LNCAP (cell line): ENCODE measurements around the gene GIGYF2.

ENCODE experiments used
- TF ChIP-seq, protein P1 (sequence below): fragments of 450-650 bp; IDR thresholded peaks from 2 replicates; pipeline ENCODE4 v1.5.1; 2017; ENCODE audit warnings: mild to moderate bottlenecking

GIGYF2 gene

DNA sequence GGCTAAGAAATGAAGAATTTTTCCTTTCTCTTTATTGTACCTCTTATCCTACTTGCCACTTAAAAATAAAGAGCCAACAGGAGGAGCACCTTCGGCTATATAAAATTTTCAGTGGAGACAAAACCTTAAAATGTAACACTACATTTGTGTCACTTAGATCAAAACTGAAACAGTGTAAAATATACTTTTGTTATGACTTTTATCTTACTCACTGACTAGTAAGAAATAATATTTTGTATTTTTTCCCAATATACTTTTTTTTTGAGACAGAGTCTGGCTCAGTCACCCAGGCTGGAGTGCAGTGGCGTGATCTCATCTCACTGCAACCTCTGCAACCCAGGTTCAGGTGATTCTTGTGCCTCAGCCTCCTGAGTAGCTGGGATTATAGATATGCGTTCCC lies 50.9 kb downstream of the GIGYF2 start:
- TF ChIP-seq, protein P1, sequence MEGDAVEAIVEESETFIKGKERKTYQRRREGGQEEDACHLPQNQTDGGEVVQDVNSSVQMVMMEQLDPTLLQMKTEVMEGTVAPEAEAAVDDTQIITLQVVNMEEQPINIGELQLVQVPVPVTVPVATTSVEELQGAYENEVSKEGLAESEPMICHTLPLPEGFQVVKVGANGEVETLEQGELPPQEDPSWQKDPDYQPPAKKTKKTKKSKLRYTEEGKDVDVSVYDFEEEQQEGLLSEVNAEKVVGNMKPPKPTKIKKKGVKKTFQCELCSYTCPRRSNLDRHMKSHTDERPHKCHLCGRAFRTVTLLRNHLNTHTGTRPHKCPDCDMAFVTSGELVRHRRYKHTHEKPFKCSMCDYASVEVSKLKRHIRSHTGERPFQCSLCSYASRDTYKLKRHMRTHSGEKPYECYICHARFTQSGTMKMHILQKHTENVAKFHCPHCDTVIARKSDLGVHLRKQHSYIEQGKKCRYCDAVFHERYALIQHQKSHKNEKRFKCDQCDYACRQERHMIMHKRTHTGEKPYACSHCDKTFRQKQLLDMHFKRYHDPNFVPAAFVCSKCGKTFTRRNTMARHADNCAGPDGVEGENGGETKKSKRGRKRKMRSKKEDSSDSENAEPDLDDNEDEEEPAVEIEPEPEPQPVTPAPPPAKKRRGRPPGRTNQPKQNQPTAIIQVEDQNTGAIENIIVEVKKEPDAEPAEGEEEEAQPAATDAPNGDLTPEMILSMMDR = no peak

DNA sequence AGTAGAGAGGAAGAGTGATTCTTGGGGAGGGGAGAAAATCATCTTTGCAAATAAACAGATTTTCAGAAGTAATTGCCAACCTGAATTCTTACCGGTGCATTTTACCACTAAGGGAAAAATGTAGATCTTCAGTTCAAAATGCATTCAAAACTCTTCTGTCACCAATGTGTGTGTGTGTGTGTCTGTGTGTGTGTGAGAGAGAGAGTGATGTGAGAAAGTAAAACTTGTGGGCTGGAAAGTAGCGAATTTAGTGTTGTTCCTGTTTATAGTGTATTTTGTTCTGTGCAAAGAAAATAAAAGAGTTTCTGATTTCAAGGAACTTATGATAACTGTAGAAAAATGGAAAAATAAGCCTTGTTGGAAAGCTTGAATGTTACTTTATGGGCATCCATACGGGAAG lies 52.2 kb downstream of the GIGYF2 start:
- TF ChIP-seq, protein P1 = no peak

DNA sequence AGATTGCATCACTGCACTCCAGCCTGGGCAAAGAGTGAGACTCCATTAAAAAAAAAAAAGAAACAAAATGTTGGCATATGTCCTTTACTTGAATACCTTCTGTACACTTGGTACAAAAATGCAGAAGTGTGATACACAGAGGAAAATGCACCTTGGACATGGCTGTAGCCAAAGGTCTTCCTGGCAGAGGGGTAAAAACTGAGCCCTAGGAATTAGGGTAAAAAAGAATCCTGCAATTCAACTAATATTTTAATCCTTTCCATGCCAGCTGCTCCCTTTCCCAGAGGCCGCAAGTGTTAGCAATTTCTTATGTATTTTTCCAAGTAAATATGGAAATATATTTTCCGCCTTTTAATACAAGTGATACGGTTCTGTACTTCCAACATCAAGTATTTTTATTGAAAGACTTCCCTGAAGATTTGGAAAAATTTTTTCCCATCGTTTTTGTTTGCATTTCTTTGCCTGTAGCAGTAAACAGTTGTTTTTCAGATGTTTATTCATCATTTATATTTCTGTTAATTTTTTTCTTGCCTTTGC lies 53.1 kb downstream of the GIGYF2 start:
- TF ChIP-seq, protein P1 = no peak

DNA sequence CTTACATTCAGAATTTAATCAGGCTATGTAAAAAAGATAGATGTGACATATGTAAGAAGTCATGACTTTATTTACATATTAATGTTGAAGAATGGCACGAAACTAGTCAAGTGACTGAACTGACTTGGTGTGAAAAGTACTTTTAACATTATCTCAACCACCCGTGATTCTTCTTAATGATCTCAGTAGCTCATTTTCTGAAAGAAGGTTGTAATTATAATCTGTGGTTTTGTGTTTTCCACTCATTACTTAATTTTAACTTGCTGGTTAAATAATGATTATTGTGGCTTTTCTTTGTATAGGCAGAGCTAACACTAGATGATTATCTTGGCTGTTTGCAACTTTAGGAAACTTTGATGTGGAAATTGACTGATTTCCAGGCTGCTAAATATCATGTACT lies 60.8 kb downstream of the GIGYF2 start:
- TF ChIP-seq, protein P1 = no peak

DNA sequence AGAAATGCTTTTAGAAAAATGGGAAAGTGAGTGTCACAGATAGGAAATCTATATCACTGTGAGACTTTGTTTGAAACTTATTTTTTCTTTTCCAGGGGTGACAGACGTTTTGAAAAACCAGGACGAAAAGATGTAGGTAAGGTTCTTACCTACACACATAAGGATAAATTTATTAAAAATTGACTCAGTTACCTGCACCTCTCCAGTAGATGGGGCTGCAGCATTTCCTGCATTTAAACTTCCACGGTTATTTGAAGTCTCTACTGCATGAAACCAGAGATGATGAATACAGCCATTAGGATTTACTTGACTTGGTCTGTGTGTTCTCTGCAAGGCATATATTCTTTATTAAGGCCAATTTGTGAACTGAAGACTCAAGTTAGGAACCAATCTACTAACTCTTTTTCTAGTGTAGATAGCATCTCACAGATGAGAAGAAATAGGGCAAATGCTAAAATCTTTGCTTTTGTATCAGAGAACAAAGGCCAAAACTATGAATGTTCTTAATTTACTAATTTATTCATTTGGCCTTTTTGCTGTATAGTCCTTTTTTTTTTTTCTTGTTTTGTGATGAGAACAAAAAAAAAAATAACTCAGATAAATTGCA lies 64.3 kb downstream of the GIGYF2 start:
- TF ChIP-seq, protein P1 = peak; percentile 71

DNA sequence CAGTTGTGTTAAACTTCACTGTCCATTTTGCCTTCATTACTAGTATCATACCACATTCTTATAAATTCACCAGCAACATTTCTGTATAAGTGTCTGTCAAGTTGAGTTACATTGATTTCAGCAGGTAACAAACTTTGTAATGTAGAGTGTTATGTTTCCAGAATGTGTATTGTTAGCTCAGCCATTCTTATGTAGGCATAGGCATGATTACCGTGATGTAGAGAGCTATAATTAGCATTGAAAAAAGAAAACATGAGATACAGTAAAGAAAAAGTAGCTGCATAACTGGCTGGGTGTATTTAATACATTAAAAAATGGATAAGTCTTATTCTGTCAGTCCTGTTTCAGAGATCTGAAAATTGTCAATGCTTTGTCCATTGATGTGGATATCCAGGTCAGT lies 70.7 kb downstream of the GIGYF2 start:
- TF ChIP-seq, protein P1 = no peak

DNA sequence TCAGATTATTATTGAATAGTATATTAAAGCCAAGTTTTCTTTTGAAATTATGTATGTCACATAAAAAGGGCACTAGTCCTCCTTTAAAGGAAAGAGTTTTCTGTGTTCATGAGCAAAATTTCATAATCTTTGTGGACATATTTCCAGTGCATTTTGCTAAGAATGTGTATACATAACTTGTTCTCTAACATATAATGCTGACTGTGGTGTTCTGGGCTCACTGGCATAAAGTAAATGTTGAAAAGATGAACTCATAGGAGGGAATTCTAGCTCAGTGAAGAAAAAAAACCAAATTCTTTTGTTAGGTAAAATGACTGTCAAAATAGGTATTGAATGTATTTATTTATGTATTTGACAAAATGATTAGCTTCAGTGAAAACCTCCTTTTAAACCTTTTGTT lies 73.1 kb downstream of the GIGYF2 start:
- TF ChIP-seq, protein P1 = no peak

DNA sequence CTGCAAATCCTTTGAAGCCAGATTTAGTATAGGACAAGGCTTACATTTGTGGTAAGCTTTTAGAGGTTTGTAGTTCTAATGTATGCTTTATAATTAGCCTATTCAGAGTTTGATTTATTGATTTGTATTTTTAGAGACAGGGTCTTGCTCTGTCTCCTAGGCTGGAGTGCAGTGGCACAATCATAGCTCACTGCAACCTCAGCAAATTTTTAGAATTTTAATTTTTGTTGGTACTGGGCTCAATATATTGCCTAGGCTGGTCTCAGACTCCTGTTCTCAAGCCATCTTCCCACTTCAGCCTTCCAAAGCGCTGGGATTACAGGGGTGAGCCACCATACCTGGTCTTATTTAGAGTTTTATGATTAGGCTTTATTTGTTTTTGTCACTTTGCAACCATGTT lies 74.7 kb downstream of the GIGYF2 start:
- TF ChIP-seq, protein P1 = no peak
